A549 (cell line): Measurements from ENCODE around the gene NEGR1. TPM values are rescaled to one million over a fixed set of nuclear protein-coding genes. Genes with fewer than 3 reads are reported as not detected.

ENCODE experiments used
- ATAC-seq, 2 experiments: fragments of 200-7000 bp in 1 of 2; fragments of >200 bp in 1 of 2; cut with Nextera tagmentation in 1 of 2; cut with Tn5 transposase in 1 of 2; 3 replicates each; pipeline versions ENCODE4 v1.8.0 to v1.9.1; 2018 to 2020; ENCODE audit warnings: mild to moderate bottlenecking in 1 of 2, moderate library complexity in 1 of 2
- CTCF ChIA-PET: fragments of 300-600 bp; sonication (Branson Sonifier 250); formaldehyde crosslinking; extraction: SDS; loops from one replicate; lab custom pipeline; 2021; ENCODE audit warnings: antibody characterized with exemption, inconsistent platforms; lab: Yijun Ruan, JAX
- POLR2A ChIA-PET: fragments of 350-600 bp; formaldehyde crosslinking; extraction: SDS; loops from one replicate; lab custom pipeline; 2021; ENCODE audit warnings: antibody characterized with exemption, inconsistent platforms; lab: Yijun Ruan, JAX
- DNase-seq, 2 experiments: peaks; one replicate each; pipeline versions ENCODE4 v3.0.0 to v3.0.0-alpha.2; 2011 to 2016; ENCODE audit warnings: low read depth in 1 of 2, low spot score in 1 of 2
- FAIRE-seq: peaks from 2 replicates; lab custom pipeline; 2011; peaks lifted over from hg19 to GRCh38; lab: Jason Lieb, UNC
- H3K27ac ChIP-seq, 2 experiments: fragments of >200 bp; sonication (Bioruptor Twin); formaldehyde crosslinking; 3 replicates each; pipeline ENCODE4 v1.5.1; 2016 to 2017
- H3K4me1 ChIP-seq: fragments of >200 bp; sonication (Bioruptor Twin); formaldehyde crosslinking; 3 replicates; pipeline ENCODE4 v1.6.1; 2016
- H3K4me2 ChIP-seq: fragments of >200 bp; sonication (Bioruptor Twin); formaldehyde crosslinking; 3 replicates; pipeline ENCODE4 v1.6.1; 2016
- H3K4me3 ChIP-seq: fragments of >200 bp; sonication (Bioruptor Twin); formaldehyde crosslinking; 3 replicates; pipeline ENCODE4 v1.5.1; 2016
- H3K9me3 ChIP-seq: fragments of >200 bp; sonication (Bioruptor Twin); formaldehyde crosslinking; 3 replicates; pipeline ENCODE4 v1.6.1; 2016
- BHLHE40 ChIP-seq: IDR thresholded peaks from 2 replicates; pipeline ENCODE4 v1.6.1; 2012; ENCODE audit warnings: low read depth, low read length, inconsistent platforms
- CTCF ChIP-seq: fragments of >200 bp; sonication (Bioruptor Twin); formaldehyde crosslinking; IDR thresholded peaks from 3 replicates; pipeline ENCODE4 v1.5.1; 2016
- E2F6 ChIP-seq: IDR thresholded peaks from 2 replicates; pipeline ENCODE4 v1.6.1; 2012; ENCODE audit warnings: low read depth, borderline replicate concordance
- EHF ChIP-seq: fragments of 250-450 bp; sonication (Bioruptor Pico); IDR thresholded peaks from 2 replicates; pipeline ENCODE4 v1.5.0; 2020; ENCODE audit warnings: mild to moderate bottlenecking
- FOSB ChIP-seq: fragments of 250-450 bp; sonication (Bioruptor Pico); IDR thresholded peaks from 2 replicates; pipeline ENCODE4 v1.5.0; 2020; ENCODE audit warnings: mild to moderate bottlenecking, moderate library complexity
- FOSL2 ChIP-seq, 2 experiments: fragments of 450-650 bp in 1 of 2; fragments of >200 bp in 1 of 2; sonication (Bioruptor Twin) in 1 of 2; formaldehyde crosslinking; IDR thresholded peaks; 2 replicates each; pipeline versions ENCODE4 v1.5.0 to v1.6.1; 2016 to 2020; ENCODE audit warnings: mild to moderate bottlenecking in 1 of 2, moderate library complexity in 1 of 2
- GATA3 ChIP-seq: IDR thresholded peaks from 2 replicates; pipeline ENCODE4 v1.6.1; 2012; ENCODE audit warnings: borderline replicate concordance
- HOXA7 ChIP-seq: fragments of 250-450 bp; sonication (Bioruptor Pico); IDR thresholded peaks from 2 replicates; pipeline ENCODE4 v1.5.0; 2020; ENCODE audit warnings: mild to moderate bottlenecking, moderate library complexity
- KDM1A ChIP-seq: fragments of 200-600 bp; sonication (generic); IDR thresholded peaks from 2 replicates; pipeline ENCODE4 v1.6.1; 2016; ENCODE audit warnings: low read depth, mild to moderate bottlenecking
- KDM5A ChIP-seq: fragments of 200-600 bp; sonication (generic); IDR thresholded peaks from 2 replicates; pipeline ENCODE4 v1.6.1; 2016; ENCODE audit warnings: antibody characterized with exemption, mild to moderate bottlenecking
- MAX ChIP-seq: IDR thresholded peaks from 2 replicates; pipeline ENCODE4 v1.6.1; 2012
- MAZ ChIP-seq: fragments of 150-350 bp; IDR thresholded peaks from 2 replicates; pipeline ENCODE4 v1.6.1; 2014; ENCODE audit warnings: antibody characterized with exemption, low read depth, low read length, borderline replicate concordance
- NR3C1 ChIP-seq: fragments of >200 bp; sonication (Bioruptor Twin); formaldehyde crosslinking; IDR thresholded peaks from 3 replicates; pipeline ENCODE4 v1.6.1; 2017
- POLR2A ChIP-seq: IDR thresholded peaks from 2 replicates; pipeline ENCODE4 v1.6.1; 2012; ENCODE audit warnings: mild to moderate bottlenecking, low read length
- RAD21 ChIP-seq, 2 experiments: fragments of >200 bp in 1 of 2; sonication (Bioruptor Twin) in 1 of 2; formaldehyde crosslinking in 1 of 2; IDR thresholded peaks in 1 of 2; conservative IDR thresholded peaks in 1 of 2; 2 replicates in 1 of 2; 3 replicates in 1 of 2; pipeline ENCODE4 v1.6.1; 2012 to 2018; ENCODE audit warnings: inconsistent platforms in 1 of 2
- RARB ChIP-seq: fragments of 250-450 bp; sonication (Bioruptor Pico); IDR thresholded peaks from 2 replicates; pipeline ENCODE4 v1.8.0; 2021; ENCODE audit warnings: mild to moderate bottlenecking, moderate library complexity
- RCOR1 ChIP-seq: fragments of 150-350 bp; IDR thresholded peaks from 2 replicates; pipeline ENCODE4 v1.6.1; 2014; ENCODE audit warnings: antibody characterized with exemption, low read length, low read depth
- SREBF2 ChIP-seq: fragments of 450-650 bp; IDR thresholded peaks from 2 replicates; pipeline ENCODE4 v1.6.1; 2014; ENCODE audit warnings: mild to moderate bottlenecking, moderate library complexity
- ZC3H11A ChIP-seq: fragments of 450-650 bp; IDR thresholded peaks from 2 replicates; pipeline ENCODE4 v1.6.1; 2014; ENCODE audit warnings: antibody characterized with exemption, mild to moderate bottlenecking
- ZFP36 ChIP-seq: fragments of 450-650 bp; IDR thresholded peaks from 2 replicates; pipeline ENCODE4 v1.6.1; 2014; ENCODE audit warnings: borderline replicate concordance; ENCODE audit not compliant: partially characterized antibody
- ZSCAN20 ChIP-seq: fragments of 250-450 bp; sonication (Bioruptor Pico); IDR thresholded peaks from 2 replicates; pipeline ENCODE4 v1.8.0; 2022; ENCODE audit warnings: mild to moderate bottlenecking, moderate library complexity
- WGBS: methylation state at CpG from one replicate; pipeline ENCODE4 v1.1.6; 2017; ENCODE audit errors: missing lambda C conversion rate; 5-methylcytosine and 5-hydroxymethylcytosine counted together
- polyA plus RNA-seq, 4 experiments: library from polyadenylated mRNA; depleted of rRNA in 3 of 4; stranded (reverse); fragments of >200 nt; fragmentation: RNase III in 1 of 4; extraction: RNeasy Plus Mini Kit Qiagen cat#74134 plus additional on column Dnase treatment in 1 of 4; gene quantifications; 2 replicates in 3 of 4; 3 replicates in 1 of 4; pipeline ENCODE4 v1.2.3, GENCODE V29; 2011 to 2017

Gene NEGR1
- polyA plus RNA-seq, 2 of the 4 experiments (the other 2 are of a cell fraction) = not detected

- no peak overlapping the region for H3K27ac ChIP-seq
- POLR2A ChIA-PET = no interaction called here
- ATAC-seq (0 out of 6 replicates have a peak, but pooled peaks of 1 of the 2 experiments have one; percentile 9), DNase-seq (no peak), FAIRE-seq (no peak)
- peak overlapping the region; percentile 85 for H3K4me2 ChIP-seq
- peaks cover 7% of the 10 kb centered on the region; the same call in 2 of the 3 replicates for H3K4me1 ChIP-seq
- 4% methylated on average over 19 of the region's 24 CpGs for WGBS
- CTCF ChIA-PET = no interaction called here
- H3K9me3 ChIP-seq = no peaks in the 10 kb centered on the region
- peak overlapping the region; percentile 60 for H3K4me3 ChIP-seq
- TF ChIP-seq RAD21 (conservative IDR thresholded peaks at IDR 0.05 in 1 of 2, IDR thresholded peaks at IDR 0.05 in 1 of 2) = no peak
- no peak for TF ChIP-seq EHF (CRISPR knock-in tag)
Measured at GRCh38 chr1:72284348-72285073, 2.2 kb upstream of the NEGR1 start.

GRCh38 chr1:72284084-72284347 is 1.7 kb upstream of the NEGR1 start:
- CTCF ChIA-PET = no interaction called here
- H3K4me1 ChIP-seq = peaks cover 7% of the 10 kb centered on the region; the same call in 2 of the 3 replicates
- H3K4me2 ChIP-seq = peak overlapping the region; percentile 85
- H3K4me3 ChIP-seq = peak overlapping the region; percentile 60
- H3K27ac ChIP-seq = peak overlapping the region in 1 of 2 experiments; percentile 75; a peak in 1 of 6 replicates
- peak in 1 of 2 experiments; percentile 9 for DNase-seq
- TF ChIP-seq HOXA7 (no peak), ZFP36 (no peak), BHLHE40 (no peak), MAX (no peak), ZC3H11A (no peak), KDM5A (no peak), ZSCAN20 (CRISPR knock-in tag) (no peak), POLR2A (no peak), GATA3 (no peak), MAZ (no peak), FOSB (CRISPR knock-in tag) (no peak), KDM1A (no peak), RARB (no peak), FOSL2 (IDR thresholded peaks at IDR 0.05) (no peak), FOSL2 (CRISPR knock-in tag; IDR thresholded peaks at IDR 0.05) (no peak), NR3C1 (no peak)
- TF ChIP-seq, all 56 proteins: peak for 0
- H3K9me3 ChIP-seq = no peaks in the 10 kb centered on the region
- FAIRE-seq (no peak), ATAC-seq (no peak)
- 9% methylated on average over 7 of the region's 7 CpGs for WGBS
- POLR2A ChIA-PET = no interaction called here

GRCh38 chr1:72283307-72284083 is 1.2 kb upstream of the NEGR1 start:
- H3K27ac ChIP-seq = peak overlapping the region; percentile 42 to 75; a peak in 4 of 6 replicates
- CTCF ChIA-PET = interaction anchor here (0.9 kb wide), 1 partner anchor 16 kb away, joined by 4 read pairs; no protein-coding TSS in a partner anchor
- FAIRE-seq = no peak

More at GRCh38 chr1:72283307-72284083, 1.2 kb upstream of the NEGR1 start:
- POLR2A ChIA-PET = no interaction called here
- Histone ChIP-seq H3K4me3 (peak overlapping the region; percentile 60), H3K4me2 (peak overlapping the region; percentile 85), H3K9me3 (no peaks in the 10 kb centered on the region), H3K4me1 (peaks cover 7% of the 10 kb centered on the region; the same call in 2 of the 3 replicates)
- TF ChIP-seq MAX (peak; percentile 60), SREBF2 (no peak), CTCF (no peak), E2F6 (peak; percentile 46; the same call in 1 of the 2 replicates), RCOR1 (no peak), EHF (CRISPR knock-in tag) (no peak)
- ATAC-seq (peak; percentile 74 to 78), DNase-seq (peak in 1 of 2 experiments; percentile 24)
- WGBS = 0% methylated on average over 28 of the region's 56 CpGs
